ENCODE data around the gene ADH1C.
"Not testable (repeated sequence)": the region's sequence is repeated elsewhere in the genome, so short reads cannot be mapped to it uniquely, and the experiment has no call there.

Gene ADH1C
- total RNA-seq, result 0 reads per million in 2 donors

DNA sequence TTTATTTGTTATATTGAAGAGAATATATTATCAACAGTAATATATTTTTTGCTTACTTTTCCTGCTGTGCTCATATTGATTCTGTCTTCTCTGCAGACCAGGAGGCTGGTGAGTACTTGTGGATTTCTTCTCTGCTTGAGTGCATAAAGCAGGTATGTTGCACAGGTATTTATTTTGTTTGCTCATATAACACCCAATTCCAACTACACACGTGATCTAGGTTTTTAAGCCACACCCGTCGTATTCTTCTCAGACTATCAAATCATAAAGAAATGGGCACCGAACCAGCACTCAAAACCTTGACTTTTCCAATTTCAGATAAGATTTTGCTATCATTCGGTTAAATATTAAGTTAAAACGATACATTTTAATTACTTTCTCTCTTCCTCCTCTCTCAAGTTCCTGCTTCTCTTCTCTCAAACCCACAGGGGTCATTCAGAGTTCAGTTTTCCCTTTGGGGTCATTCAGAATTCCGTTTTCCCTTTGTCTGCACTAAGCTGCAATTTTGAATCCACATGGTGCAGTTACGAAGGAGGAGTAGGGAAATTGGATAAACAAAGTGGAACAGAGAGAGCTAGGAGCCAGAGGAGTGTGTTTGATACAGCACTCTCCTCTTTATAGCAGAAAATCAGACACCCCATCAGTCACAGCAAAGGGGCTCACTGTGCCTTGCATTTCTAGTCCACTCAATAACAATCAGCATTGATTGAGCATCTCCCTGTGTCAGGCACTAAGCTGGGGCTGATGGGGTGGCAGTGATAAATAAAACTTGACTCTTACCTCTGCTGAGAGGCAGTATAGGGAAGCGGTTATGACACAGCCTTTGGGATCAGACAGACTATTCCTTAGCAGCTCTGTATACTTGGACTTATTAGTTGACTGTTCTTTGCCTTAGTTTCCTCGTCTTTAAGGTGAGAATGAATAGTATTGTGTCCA, at the start of gene ADH1C:
Gene ADH1C, minus strand, starts transcription at position 145 of the 936 bp plus-strand sequence. Its CDS starts 71 bp downstream, at position 74.
- no peak for DNase-seq

DNA sequence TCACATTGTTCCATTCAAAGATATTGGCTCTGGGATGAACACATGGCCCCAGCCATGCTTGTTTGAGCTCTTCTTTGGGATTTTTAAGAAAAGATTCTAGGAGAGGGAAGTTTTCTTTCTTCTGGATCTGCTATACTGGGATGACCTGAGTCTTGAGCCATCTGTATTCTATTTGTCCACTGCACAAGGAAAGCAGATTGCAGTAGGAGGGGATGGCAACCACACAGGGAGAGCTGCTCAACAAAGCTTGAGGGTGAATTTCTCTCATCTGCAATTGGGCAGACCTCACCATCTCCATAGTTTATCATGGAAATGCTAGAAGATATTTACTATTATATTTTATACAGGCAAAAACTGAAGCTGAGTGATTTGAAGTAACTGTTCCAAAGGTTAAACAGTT, 48.3 kb upstream of the ADH1C start:
- no peak for DNase-seq

- DNase-seq, result no peak
Measured at GRCh38 chr4:99399017-99399416, 46.5 kb upstream of the ADH1C start.

- DNase-seq, result no peak
Measured at GRCh38 chr4:99395595-99396364, 43.2 kb upstream of the ADH1C start.

DNA sequence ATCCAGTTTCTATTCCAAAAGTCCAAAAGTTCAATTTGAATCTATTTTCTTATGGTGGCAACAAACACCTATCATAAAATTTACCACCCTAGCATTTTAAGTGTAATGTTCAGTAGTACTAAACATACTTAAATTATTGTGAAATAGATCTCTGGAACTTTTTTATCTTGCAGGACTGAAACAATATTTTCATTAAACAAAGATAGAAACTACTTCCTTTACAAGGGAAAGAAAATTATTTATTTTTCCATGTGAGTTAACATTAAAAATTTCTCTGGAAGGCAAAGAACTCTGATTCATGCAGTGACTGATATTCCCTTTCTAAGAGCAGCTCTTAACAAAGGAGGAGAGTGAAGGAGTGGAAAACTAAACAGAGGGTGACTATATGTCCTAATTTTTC, 42.4 kb upstream of the ADH1C start:
- no peak for DNase-seq

GRCh38 chr4:99390055-99390454, 37.5 kb upstream of the ADH1C start:
- DNase-seq, result no peak

GRCh38 chr4:99389606-99390005, 37.1 kb upstream of the ADH1C start:
- DNase-seq, result no peak

DNA sequence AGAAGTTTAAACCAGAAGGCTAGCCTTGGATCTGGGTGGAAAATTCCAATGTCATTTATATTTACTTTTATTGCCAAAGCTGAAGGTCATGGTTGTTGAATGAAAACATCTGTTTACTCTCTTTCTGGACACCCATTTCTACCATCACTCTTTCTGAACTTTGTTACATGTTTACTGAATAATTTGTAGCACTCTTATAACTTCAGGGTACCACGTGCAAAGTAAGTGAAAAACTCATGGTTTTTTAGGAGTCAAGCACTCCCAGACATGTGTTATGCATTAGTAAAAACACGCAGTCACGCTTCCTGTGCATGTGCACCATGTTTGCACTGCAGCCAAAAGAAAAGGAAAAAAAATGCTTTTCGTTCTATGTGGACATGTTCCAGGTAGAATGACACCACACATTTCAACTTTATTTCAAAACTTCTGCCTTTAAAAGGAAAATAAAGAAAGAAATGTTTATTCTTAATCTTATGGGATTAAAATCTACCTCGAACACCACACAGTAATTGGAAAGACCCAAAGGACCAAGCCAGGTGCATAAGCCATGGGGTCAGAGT, 31.4 kb upstream of the ADH1C start:
- DNase-seq, result no peak

DNA sequence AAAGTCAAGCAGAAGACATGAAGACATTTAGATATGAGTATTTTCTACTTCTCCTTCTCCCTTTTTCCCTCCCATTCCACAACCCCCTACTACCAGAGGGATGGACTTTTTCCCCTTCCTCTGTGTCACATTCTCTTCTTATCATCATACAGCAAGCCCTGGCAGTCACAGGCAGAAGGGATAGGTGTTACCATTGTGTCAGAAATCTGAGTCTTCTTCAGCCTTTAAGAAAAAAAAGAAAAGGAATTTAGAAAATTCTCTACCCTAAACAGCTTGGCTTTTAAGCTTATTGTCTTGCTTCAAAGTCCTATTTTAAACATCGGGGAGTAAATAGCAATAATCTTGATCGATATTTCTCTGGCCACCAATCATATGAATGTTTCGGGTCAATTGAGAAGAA, 30.9 kb upstream of the ADH1C start:
- no peak for DNase-seq

DNA sequence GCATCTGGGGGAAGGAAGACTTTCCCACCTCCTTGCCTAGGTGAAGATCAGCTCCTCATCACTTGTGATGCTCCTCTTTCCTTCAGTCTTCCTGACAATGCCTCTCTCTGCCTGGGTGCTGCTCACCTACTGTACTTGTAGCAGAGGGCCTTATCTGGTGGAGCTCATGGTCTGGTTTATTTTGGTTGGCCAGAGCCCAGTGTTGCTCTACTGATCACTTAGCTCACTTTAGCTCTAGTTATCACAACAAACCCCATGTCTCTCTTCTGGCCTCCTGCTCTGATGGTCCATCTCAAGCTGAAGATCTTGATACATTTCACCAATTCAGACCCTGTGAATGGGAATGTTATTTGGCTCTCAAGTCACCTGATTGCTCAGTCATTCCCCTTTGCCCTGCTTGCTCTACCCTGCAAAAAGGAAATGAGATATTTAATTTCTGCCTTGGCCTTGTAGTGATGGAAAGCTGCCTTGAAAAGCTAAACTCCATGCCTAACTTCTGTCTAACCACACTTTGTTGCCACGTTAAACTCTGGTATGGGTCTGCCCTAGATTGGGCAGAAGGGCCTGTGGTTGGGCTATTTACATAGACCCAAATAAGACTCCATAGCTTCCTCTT, 30.3 kb upstream of the ADH1C start:
- DNase-seq, result no peak

DNA sequence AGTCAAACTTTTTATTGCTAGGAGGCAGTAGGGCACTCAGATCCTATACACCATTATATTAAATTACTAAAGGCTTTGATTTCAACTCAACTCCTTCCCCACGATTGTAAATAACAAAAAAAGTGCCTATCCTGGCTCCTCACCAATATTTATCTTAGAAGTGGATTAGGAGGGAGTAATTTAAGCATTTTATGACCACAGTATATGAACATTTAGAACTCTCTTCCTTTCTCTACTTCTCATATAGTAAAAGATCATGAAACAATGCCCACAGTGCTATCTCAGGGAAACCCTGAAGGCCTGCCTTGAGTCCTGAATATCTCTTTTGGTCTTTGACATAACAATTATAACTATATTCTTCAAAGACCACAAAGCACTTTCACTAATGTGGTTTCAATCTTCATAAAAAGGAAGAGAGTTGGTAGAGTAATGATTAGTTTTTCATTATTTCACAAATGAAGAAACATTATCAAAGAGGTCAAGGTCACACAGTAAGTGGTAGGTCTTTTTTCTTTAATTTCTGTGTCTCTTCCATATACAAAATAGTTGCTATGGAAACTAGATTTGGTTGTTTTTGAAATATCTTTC, 29.1 kb upstream of the ADH1C start:
- DNase-seq, result no peak

- no peak for DNase-seq
Measured at GRCh38 chr4:99379571-99379970, 27.0 kb upstream of the ADH1C start.

GRCh38 chr4:99378876-99379275, 26.3 kb upstream of the ADH1C start:
- DNase-seq, result no peak

DNA sequence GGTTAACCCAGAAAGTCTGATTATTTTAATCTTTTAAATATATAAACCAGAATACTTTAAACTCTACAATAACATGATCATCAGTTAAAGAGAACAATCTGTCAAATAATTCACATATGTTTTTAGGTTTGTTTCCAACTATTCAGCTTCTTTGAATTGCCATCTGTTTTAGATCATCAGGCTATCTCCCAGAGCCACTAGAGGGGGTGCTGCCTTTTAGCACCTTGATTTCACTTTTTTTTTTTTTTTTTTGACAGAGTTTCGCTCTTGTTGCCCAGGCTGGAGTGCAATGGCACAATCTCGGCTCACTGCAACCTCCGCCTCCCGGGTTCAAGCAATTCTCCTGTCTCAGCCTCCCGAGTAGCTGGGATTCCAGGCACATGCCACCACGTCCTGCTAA, 24.8 kb upstream of the ADH1C start:
- not testable (repeated sequence) for DNase-seq

- not testable (repeated sequence) for DNase-seq
Measured at GRCh38 chr4:99372464-99372863, 19.9 kb upstream of the ADH1C start.

GRCh38 chr4:99367817-99368216, 15.3 kb upstream of the ADH1C start:
- not testable (repeated sequence) for DNase-seq

DNA sequence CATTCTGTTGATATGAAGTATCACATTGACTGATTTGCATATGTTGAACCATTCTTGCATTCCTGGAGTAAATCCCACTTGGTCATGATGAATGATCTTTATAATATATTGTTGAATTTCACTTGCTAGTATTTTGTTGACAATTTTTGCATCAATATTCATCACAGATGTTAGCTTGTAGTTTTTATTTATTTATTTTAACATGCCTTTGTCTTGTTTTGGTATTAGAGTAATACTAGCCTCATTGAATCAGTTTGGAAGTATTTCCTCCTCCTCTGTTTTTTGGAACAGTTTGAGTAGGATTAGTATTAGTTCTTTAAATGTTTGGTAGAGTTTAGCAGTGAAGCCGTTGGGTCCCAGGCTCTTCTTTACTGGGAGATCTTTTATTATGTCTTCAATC, 13.9 kb upstream of the ADH1C start:
- DNase-seq, result no peak

DNA sequence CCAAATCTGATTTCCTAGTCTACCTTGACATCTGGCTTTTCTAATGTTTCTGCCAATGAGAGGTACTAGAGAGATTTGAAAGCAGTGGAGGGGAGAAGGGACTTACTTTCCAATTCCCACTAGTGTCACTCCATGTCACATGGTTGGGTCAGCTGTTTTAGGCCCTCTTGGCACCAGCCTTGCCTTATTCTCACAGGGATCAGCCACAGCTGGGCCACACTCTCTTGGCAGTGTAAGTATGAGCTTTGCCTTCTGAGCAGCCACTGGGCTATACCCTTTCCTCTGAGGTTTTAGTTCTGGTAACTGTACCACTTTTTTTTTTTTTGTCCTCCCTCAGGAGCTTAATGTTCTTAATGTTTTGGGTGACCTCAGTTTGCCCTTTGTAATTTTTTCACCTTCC, 10.2 kb upstream of the ADH1C start:
- no peak for DNase-seq

DNA sequence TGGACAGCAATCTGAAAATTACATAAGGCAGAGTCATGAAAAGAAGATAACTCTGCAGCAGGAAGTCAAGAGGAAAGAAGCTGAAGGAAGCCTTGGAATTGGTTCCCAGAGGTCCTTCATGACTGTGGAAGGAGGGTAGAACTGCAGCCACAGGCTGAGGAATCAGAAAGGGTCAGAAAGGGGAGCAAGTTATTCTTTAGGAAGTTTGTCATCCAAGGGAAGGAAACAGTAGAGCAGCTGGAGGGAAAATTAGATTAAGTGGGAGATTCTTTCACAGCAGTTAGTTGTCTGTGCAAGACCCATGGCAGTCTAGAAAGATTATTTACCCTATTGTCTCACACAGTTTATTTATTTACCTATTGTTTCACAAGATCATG, 9.3 kb upstream of the ADH1C start:
- no peak for DNase-seq

GRCh38 chr4:99361268-99361898, 8.8 kb upstream of the ADH1C start:
- no peak for DNase-seq

DNA sequence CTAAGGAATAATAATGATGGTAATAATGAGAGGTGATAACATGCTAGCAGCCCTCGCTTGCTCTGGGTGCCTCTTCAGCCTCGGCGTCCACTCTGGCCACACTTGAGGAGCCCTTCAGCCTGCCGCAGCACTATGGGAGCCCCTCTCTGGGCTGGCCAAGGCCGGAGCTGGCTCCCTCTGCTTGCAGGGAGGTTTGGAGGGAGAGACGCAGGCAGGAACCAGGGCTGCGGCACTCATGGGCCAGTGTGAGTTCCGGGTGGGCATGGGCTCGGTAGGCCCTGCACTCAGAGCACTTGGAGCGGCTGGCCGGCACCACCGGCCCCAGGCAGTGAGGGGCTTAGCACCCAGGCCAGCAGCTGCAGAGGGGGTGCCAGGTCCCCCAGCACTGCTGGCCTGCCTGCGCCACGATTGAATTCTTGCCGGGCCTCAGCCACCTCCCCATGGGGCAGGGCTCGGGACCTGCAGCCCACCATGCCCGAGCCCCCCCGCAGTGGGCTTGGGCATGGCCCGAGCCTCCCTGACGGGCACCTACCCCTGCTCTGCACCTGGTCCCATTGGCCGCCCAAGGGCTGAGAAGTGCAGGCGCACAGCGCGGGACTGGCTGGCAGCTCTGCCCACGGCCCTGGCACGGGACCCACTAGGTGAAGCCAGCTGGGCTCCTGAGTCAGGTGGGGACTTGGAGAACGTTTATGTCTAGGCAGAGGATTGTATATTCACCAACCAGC, 7.1 kb upstream of the ADH1C start:
- no peak for DNase-seq

GRCh38 chr4:99357948-99358347, 5.4 kb upstream of the ADH1C start:
- no peak for DNase-seq
